ENCODE data around the gene CERT1. TPM values are rescaled to one million over a fixed set of nuclear protein-coding genes. Genes with fewer than 3 reads are reported as not detected.

The CERT1 gene
- total RNA-seq, 1 donor from 2014 or later = 43.7 TPM

DNA sequence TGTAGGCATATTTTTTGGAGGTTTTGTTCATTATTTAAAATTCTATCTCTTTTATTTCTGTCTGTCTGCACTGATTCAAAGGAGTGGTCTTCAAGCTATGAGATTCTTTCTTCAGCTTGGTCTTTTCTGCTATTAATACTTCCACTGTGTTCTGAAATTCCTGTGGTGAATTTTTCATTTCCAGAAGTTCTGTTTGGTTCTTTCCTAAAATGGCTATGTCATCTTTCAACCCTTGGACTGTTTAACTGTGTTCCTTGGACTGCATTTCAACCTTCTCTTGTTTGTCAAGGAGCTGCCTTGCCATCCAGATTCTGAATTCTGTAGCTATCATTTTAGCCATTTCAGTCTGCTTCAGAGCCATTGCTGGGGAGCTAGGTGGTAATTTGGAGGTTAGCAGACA, 76.3 kb downstream of the CERT1 start:
- no peak overlapping the region for H3K27ac Mint-ChIP-seq
- intact Hi-C loops (cut with micrococcal nuclease) = no loop called here

GRCh38 chr5:75433814-75434506, 77.5 kb downstream of the CERT1 start:
- Mint-ChIP-seq H3K4me1 (ENCODE audit: low read depth) (peaks cover 8% of the 10 kb centered on the region), H3K27me3 (ENCODE audit: low read depth) (no peaks in the 10 kb centered on the region), H3K9me3 (no peaks in the 10 kb centered on the region), H3K4me3 (ENCODE audit: low read depth) (no peak overlapping the region), H3K36me3 (ENCODE audit: low read depth) (peaks cover 19% of the 10 kb centered on the region), H3K27ac (no peak overlapping the region)
- intact Hi-C loops (cut with micrococcal nuclease) = no loop called here
- DNase-seq (ENCODE audit: low spot score) = no peak

More for the DNA sequence above, 76.3 kb downstream of the CERT1 start:
- H3K4me3 Mint-ChIP-seq (ENCODE audit: low read depth) = no peak overlapping the region
- peaks cover 11% of the 10 kb centered on the region for H3K4me1 Mint-ChIP-seq (ENCODE audit: low read depth)
- no peak for DNase-seq (ENCODE audit: low spot score)
- H3K36me3 Mint-ChIP-seq (ENCODE audit: low read depth) = peaks cover 21% of the 10 kb centered on the region
- H3K27me3 Mint-ChIP-seq (ENCODE audit: low read depth) = no peaks in the 10 kb centered on the region
- no peaks in the 10 kb centered on the region for H3K9me3 Mint-ChIP-seq

DNA sequence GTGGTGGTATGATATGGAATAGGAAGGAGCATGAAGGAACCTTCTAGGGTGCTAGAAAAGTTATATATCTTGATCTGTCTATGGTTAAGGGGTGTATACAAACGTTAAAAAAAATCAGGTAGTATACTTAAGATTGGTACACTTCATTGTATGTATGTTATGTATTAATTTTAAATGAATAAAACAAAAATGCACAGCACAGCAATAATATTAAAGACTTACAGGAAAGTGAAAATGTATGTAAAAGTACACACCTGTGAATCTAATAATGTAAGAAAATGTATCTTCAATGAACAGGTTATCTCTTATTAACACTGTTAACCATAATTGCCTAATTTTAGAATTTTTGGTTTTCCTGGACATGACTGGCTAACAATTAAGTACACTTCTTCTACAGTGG, 97.2 kb downstream of the CERT1 start:
- no peaks in the 10 kb centered on the region for H3K27me3 Mint-ChIP-seq (ENCODE audit: low read depth)
- no peak overlapping the region for H3K4me3 Mint-ChIP-seq (ENCODE audit: low read depth)
- H3K9me3 Mint-ChIP-seq = no peaks in the 10 kb centered on the region
- H3K36me3 Mint-ChIP-seq (ENCODE audit: low read depth) = peaks cover 39% of the 10 kb centered on the region
- DNase-seq (ENCODE audit: low spot score) = no peak
- H3K27ac Mint-ChIP-seq = no peak overlapping the region
- intact Hi-C loops (cut with micrococcal nuclease) = no loop called here
- peaks cover 4% of the 10 kb centered on the region for H3K4me1 Mint-ChIP-seq (ENCODE audit: low read depth)

- intact Hi-C loops (cut with micrococcal nuclease) = no loop called here
- H3K4me3 Mint-ChIP-seq (ENCODE audit: low read depth) = no peak overlapping the region
- no peaks in the 10 kb centered on the region for H3K9me3 Mint-ChIP-seq
- DNase-seq (ENCODE audit: low spot score) = no peak
- H3K36me3 Mint-ChIP-seq (ENCODE audit: low read depth) = peaks cover 39% of the 10 kb centered on the region
- no peaks in the 10 kb centered on the region for H3K27me3 Mint-ChIP-seq (ENCODE audit: low read depth)
- peaks cover 4% of the 10 kb centered on the region for H3K4me1 Mint-ChIP-seq (ENCODE audit: low read depth)
- no peak overlapping the region for H3K27ac Mint-ChIP-seq
Observed at GRCh38 chr5:75412111-75412990, 99.1 kb downstream of the CERT1 start.

DNA sequence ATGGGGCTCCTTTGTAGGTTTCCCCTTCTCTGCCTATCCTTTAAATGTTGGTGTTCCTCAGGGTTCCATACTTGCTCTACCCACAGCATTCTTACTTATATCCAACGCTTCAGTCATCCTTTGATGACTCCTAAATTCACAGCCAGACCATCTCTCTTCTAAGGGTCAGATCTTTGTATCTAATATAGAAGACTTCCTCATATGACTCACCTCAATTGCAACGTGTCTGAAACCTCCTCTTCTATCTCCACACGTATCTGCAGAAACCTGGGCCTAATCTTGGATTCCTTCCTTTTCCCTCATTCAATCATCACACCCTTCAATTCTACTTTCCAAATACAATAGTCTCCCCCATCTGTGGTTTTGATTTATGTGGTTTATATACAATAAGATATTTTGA, 106.1 kb downstream of the CERT1 start:
- Mint-ChIP-seq H3K4me3 (ENCODE audit: low read depth) (no peak overlapping the region), H3K27me3 (ENCODE audit: low read depth) (no peaks in the 10 kb centered on the region), H3K4me1 (ENCODE audit: low read depth) (peaks cover 4% of the 10 kb centered on the region), H3K27ac (no peak overlapping the region), H3K9me3 (no peaks in the 10 kb centered on the region), H3K36me3 (ENCODE audit: low read depth) (peaks cover 33% of the 10 kb centered on the region)
- DNase-seq (ENCODE audit: low spot score) = no peak
- intact Hi-C loops (cut with micrococcal nuclease) = no loop called here

DNA sequence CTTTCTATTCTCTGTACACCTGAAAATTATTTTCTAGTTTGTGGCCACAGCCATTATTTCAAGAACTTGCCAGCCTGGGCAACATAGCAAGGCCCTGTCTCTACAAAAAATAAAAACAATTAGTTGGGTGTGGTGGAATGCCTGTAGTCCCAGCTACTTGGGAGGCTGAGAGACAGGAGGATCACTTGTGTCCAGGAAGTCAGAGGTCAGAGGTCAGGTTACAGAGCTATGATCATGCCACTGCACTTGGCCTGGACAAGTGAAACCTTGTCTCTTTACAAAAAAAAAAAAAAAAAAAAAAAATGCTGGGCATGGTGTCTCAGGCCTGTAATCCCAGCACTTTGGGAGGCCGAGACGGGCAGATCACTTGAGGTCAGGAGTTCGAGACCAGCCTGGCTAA, 116.2 kb downstream of the CERT1 start:
- Mint-ChIP-seq H3K4me1 (ENCODE audit: low read depth) (no peaks in the 10 kb centered on the region), H3K27me3 (ENCODE audit: low read depth) (no peaks in the 10 kb centered on the region), H3K36me3 (ENCODE audit: low read depth) (peaks cover 22% of the 10 kb centered on the region), H3K4me3 (ENCODE audit: low read depth) (no peak overlapping the region), H3K27ac (no peak overlapping the region), H3K9me3 (no peaks in the 10 kb centered on the region)
- no peak for DNase-seq (ENCODE audit: low spot score)
- intact Hi-C loops (cut with micrococcal nuclease) = no loop called here

- peaks cover 49% of the 10 kb centered on the region for H3K36me3 Mint-ChIP-seq (ENCODE audit: low read depth)
- H3K9me3 Mint-ChIP-seq = peaks cover 4% of the 10 kb centered on the region
- H3K27ac Mint-ChIP-seq = peak overlapping the region; percentile 2
- no peak overlapping the region for H3K4me3 Mint-ChIP-seq (ENCODE audit: low read depth)
- H3K4me1 Mint-ChIP-seq (ENCODE audit: low read depth) = peaks cover 13% of the 10 kb centered on the region
- no peak for DNase-seq (ENCODE audit: low spot score)
- intact Hi-C loops (cut with micrococcal nuclease) = no loop called here
- H3K27me3 Mint-ChIP-seq (ENCODE audit: low read depth) = no peaks in the 10 kb centered on the region
Observed at GRCh38 chr5:75389430-75389829, 122.0 kb downstream of the CERT1 start.

DNA sequence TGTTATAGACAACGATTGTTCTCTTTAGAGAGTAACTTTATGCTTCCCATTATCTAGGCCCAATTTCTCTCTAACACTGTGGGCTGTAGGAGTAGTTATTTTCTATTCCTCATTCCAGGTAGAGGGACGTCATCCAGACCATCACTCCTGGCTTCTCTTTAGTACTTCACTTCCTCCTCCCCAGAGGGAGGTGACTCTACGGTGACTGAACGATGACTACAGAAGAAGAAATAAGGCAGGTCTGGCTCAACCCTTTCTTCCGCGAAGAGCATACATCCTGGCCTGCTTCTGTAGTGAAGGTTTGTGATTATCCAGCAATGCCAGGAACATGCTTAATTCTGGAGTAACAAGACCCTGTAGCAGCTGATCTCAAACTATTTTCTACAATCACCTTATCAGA, 123.6 kb downstream of the CERT1 start:
- Mint-ChIP-seq H3K4me1 (ENCODE audit: low read depth) (peaks cover 21% of the 10 kb centered on the region), H3K27ac (no peak overlapping the region), H3K36me3 (ENCODE audit: low read depth) (peaks cover 64% of the 10 kb centered on the region), H3K9me3 (peaks cover 4% of the 10 kb centered on the region), H3K4me3 (ENCODE audit: low read depth) (no peak overlapping the region), H3K27me3 (ENCODE audit: low read depth) (no peaks in the 10 kb centered on the region)
- no peak for DNase-seq (ENCODE audit: low spot score)
- intact Hi-C loops (cut with micrococcal nuclease) = no loop called here

DNA sequence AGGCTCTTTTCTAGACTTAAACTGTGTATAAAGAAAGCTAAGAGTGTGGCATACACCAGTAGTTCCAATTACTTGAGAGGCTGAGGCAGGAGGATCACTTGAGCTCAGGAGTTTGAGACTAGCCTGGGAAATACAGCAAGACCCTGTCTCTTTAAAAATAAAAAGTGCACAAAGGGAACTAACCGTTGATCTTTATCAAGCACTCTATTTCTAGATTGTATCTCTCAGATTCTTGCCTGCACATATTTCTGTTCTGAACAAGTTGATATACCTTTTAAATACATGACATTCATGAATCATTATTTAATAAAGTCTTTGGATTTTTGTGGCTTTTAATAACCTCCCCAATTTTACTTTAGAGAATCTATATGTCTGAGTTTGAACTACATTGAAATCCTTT, 127.2 kb downstream of the CERT1 start:
- peaks cover 73% of the 10 kb centered on the region for H3K36me3 Mint-ChIP-seq (ENCODE audit: low read depth)
- H3K27ac Mint-ChIP-seq = no peak overlapping the region
- no peak overlapping the region for H3K4me3 Mint-ChIP-seq (ENCODE audit: low read depth)
- H3K4me1 Mint-ChIP-seq (ENCODE audit: low read depth) = peaks cover 15% of the 10 kb centered on the region
- H3K27me3 Mint-ChIP-seq (ENCODE audit: low read depth) = no peaks in the 10 kb centered on the region
- no peaks in the 10 kb centered on the region for H3K9me3 Mint-ChIP-seq
- no peak for DNase-seq (ENCODE audit: low spot score)
- intact Hi-C loops (cut with micrococcal nuclease) = no loop called here

DNA sequence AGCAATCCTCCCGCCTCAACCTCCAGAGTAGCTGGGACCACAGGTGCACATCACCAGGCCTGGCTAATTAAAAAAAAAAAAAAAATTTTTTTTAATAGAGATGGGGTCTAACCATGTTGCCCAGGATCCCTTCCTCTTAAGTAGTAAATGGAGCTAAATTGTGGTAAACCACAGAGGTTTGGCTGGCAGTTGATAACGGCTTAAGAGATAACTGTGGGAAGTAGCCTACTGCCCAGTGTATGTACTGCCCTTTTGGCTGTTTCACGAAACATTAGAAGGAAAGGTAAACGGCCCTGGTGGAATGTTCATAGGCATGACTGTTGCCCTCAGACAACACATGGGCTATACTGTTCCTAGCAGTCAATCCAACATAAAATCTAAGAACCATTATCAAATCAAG, 130.0 kb downstream of the CERT1 start:
- Mint-ChIP-seq H3K4me3 (ENCODE audit: low read depth) (no peak overlapping the region), H3K27ac (no peak overlapping the region), H3K27me3 (ENCODE audit: low read depth) (no peaks in the 10 kb centered on the region), H3K9me3 (no peaks in the 10 kb centered on the region), H3K4me1 (ENCODE audit: low read depth) (peaks cover 14% of the 10 kb centered on the region), H3K36me3 (ENCODE audit: low read depth) (peaks cover 61% of the 10 kb centered on the region)
- DNase-seq (ENCODE audit: low spot score) = no peak
- intact Hi-C loops (cut with micrococcal nuclease) = no loop called here

DNA sequence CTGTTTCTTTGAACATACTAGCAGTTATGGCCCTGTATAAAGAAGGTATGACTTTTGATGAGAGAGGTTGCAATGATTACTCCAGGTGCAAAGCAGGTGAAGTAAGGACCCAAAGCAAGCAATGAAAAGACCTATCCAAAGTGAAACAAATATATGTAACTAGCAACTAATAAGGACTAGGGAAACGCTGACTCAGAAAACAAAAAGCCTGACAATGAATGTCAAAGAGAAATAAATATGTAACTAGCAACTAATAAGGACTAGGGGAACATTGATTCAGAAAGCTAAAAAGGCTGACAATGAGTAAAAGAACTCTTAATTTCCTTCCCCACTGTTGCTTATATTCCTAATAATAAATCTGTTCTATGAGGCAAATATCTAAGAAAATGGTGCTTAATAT, 131.3 kb downstream of the CERT1 start:
- H3K36me3 Mint-ChIP-seq (ENCODE audit: low read depth) = peaks cover 67% of the 10 kb centered on the region

DNA sequence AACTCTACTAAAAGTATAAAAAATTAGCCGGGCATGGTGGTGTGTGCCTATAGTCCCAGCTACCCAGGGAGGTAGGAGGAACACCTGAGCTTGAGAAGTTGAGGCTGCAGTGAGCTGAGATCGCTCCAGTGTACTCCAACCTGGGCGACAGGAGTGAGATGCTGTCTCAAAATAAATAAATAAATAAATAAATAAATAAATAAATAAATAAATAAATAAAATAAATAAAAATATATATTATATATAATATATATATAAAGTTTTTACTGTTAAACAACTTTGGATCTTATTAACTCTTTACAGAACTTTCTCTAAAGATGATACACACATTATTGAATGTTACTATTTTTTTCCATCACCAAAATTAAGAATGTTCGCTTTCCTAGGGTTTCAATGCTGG, 136.0 kb downstream of the CERT1 start:
- no peak overlapping the region for H3K27ac Mint-ChIP-seq
- no peak for DNase-seq (ENCODE audit: low spot score)
- no peaks in the 10 kb centered on the region for H3K9me3 Mint-ChIP-seq
- H3K4me1 Mint-ChIP-seq (ENCODE audit: low read depth) = no peaks in the 10 kb centered on the region
- intact Hi-C loops (cut with micrococcal nuclease) = no loop called here
- H3K27me3 Mint-ChIP-seq (ENCODE audit: low read depth) = no peaks in the 10 kb centered on the region
- peaks cover 43% of the 10 kb centered on the region for H3K36me3 Mint-ChIP-seq (ENCODE audit: low read depth)
- no peak overlapping the region for H3K4me3 Mint-ChIP-seq (ENCODE audit: low read depth)

More for the DNA sequence above, 131.3 kb downstream of the CERT1 start:
- DNase-seq (ENCODE audit: low spot score) = no peak
- H3K4me3 Mint-ChIP-seq (ENCODE audit: low read depth) = no peak overlapping the region
- H3K27me3 Mint-ChIP-seq (ENCODE audit: low read depth) = no peaks in the 10 kb centered on the region
- no peak overlapping the region for H3K27ac Mint-ChIP-seq
- H3K4me1 Mint-ChIP-seq (ENCODE audit: low read depth) = peaks cover 14% of the 10 kb centered on the region
- intact Hi-C loops (cut with micrococcal nuclease) = no loop called here
- H3K9me3 Mint-ChIP-seq = no peaks in the 10 kb centered on the region

DNA sequence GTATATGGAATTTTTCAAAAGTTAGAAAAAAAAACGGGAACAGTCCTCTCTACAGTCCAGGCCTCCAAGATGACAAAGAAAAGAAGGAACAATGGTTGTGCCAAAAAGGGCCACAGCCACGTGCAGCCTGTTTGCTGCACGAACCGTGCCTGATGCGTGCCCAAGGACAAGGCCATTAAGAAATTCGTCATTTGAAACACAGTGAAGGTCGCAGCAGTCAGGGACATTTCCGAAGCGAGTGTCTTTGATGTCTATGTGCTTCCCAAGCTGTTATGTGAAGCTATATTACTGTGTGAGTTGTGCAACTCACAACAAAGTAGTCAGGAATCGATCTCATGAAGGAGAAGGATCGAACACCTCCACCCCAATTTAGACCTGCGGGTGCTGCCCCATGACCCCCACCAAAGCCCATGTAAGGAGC, 137.0 kb downstream of the CERT1 start:
- DNase-seq (ENCODE audit: low spot score) = no peak
- Mint-ChIP-seq H3K36me3 (ENCODE audit: low read depth) (peaks cover 33% of the 10 kb centered on the region), H3K27ac (no peak overlapping the region), H3K4me3 (ENCODE audit: low read depth) (no peak overlapping the region), H3K9me3 (no peaks in the 10 kb centered on the region), H3K27me3 (ENCODE audit: low read depth) (no peaks in the 10 kb centered on the region), H3K4me1 (ENCODE audit: low read depth) (no peaks in the 10 kb centered on the region)
- intact Hi-C loops (cut with micrococcal nuclease) = no loop called here
